HepG2 (cell line): Measurements from ENCODE around the gene OAS1. TPM values are rescaled to one million over a fixed set of nuclear protein-coding genes. Genes with fewer than 3 reads are reported as not detected.

Experiments
- ATAC-seq: fragments of 200-7000 bp; cut with Tn5 transposase; 3 replicates; pipeline ENCODE4 v1.9.1; 2020; ENCODE audit warnings: mild to moderate bottlenecking, moderate library complexity
- BruUV-seq: library from RNA; stranded (reverse); fragments of 400-500 nt; replicated peaks from 2 replicates; lab custom pipeline; 2021; lab: Mats Ljungman, UMichigan
- CTCF ChIA-PET: fragments of 300-600 bp; formaldehyde crosslinking; extraction: SDS; loops from one replicate; lab custom pipeline; 2021; ENCODE audit warnings: low total read pairs, inconsistent platforms, low intra/inter-chr PET ratio; lab: Yijun Ruan, JAX
- POLR2A ChIA-PET: fragments of 350-600 bp; sonication (Branson Sonifier 250); formaldehyde crosslinking; loops from one replicate; lab custom pipeline; 2020; ENCODE audit warnings: antibody characterized with exemption, inconsistent platforms; lab: Yijun Ruan, JAX
- DNase-seq: peaks from one replicate; pipeline ENCODE4 v3.0.0-alpha.2; 2015; ENCODE audit warnings: low spot score
- FAIRE-seq: peaks from 3 replicates; lab custom pipeline; 2011; peaks lifted over from hg19 to GRCh38; lab: Jason Lieb, UNC
- H2AFZ ChIP-seq: one replicate; pipeline ENCODE4 v1.6.1; 2011; ENCODE audit warnings: low read length, inconsistent platforms
- H3K27ac ChIP-seq: fragments of 300-600 bp; 3 replicates; pipeline ENCODE4 v1.8.0; 2011; ENCODE audit warnings: mixed run types, mild to moderate bottlenecking, mixed read lengths, low read length, inconsistent platforms; ENCODE audit not compliant: insufficient read depth; ENCODE audit errors: extremely low read length
- H3K27me3 ChIP-seq, 2 experiments: fragments of 200-600 bp in 1 of 2; 2 replicates in 1 of 2; 3 replicates in 1 of 2; pipeline versions ENCODE4 v1.6.0 to v1.8.0; 2011; ENCODE audit warnings: low read length in 2 of 2, mild to moderate bottlenecking in 2 of 2, moderate library complexity in 2 of 2, inconsistent platforms in 1 of 2; ENCODE audit not compliant: insufficient read depth in 2 of 2, control insufficient read depth in 1 of 2
- H3K36me3 ChIP-seq, 2 experiments: fragments of 200-600 bp in 1 of 2; replicated peaks in 1 of 2; 2 replicates in 1 of 2; 3 replicates in 1 of 2; pipeline versions ENCODE4 v1.5.1 to v1.8.0; 2011; ENCODE audit warnings: low read length in 2 of 2, inconsistent platforms in 1 of 2; ENCODE audit not compliant: insufficient read depth in 2 of 2, control insufficient read depth in 1 of 2
- H3K4me1 ChIP-seq: 2 replicates; pipeline ENCODE4 v1.5.1; 2012; ENCODE audit warnings: low read length, inconsistent platforms; ENCODE audit not compliant: insufficient read depth
- H3K4me2 ChIP-seq: 2 replicates; pipeline ENCODE4 v1.6.0; 2011; ENCODE audit warnings: low read depth, low read length, inconsistent platforms
- H3K4me3 ChIP-seq, 3 experiments: fragments of 200-600 bp in 1 of 3; sonication (generic), shearing (Covaris generic) in 1 of 3; replicated peaks in 1 of 3; 2 replicates each; pipeline ENCODE4 v1.5.1; 2011 to 2016; ENCODE audit warnings: low read length in 3 of 3, inconsistent platforms in 2 of 3, low read depth in 2 of 3, mild to moderate bottlenecking in 2 of 3, control low read depth in 1 of 3, mixed read lengths in 1 of 3; ENCODE audit not compliant: insufficient read depth in 1 of 3
- H3K79me2 ChIP-seq: one replicate; pipeline ENCODE4 v1.6.1; 2011; ENCODE audit warnings: low read length, inconsistent platforms; ENCODE audit not compliant: insufficient read depth
- H3K9ac ChIP-seq: 2 replicates; pipeline ENCODE4 v1.6.0; 2011; ENCODE audit warnings: mild to moderate bottlenecking, low read depth, low read length, inconsistent platforms; ENCODE audit not compliant: insufficient read depth
- H3K9me3 ChIP-seq: 2 replicates; pipeline ENCODE4 v1.5.1; 2012; ENCODE audit warnings: mild to moderate bottlenecking, low read length
- H4K20me1 ChIP-seq: 2 replicates; pipeline ENCODE4 v1.6.0; 2011; ENCODE audit warnings: inconsistent platforms, mild to moderate bottlenecking, low read length, moderate library complexity; ENCODE audit not compliant: insufficient read depth
- ETV5 ChIP-seq: IDR thresholded peaks from 2 replicates; pipeline ENCODE4 v1.6.1; 2018; ENCODE audit warnings: missing biosample characterization, missing genetic modification reagents, inconsistent platforms, borderline replicate concordance
- GABPB1 ChIP-seq: IDR thresholded peaks from 2 replicates; pipeline ENCODE4 v1.6.1; 2016; ENCODE audit warnings: mild to moderate bottlenecking, missing genetic modification reagents, moderate library complexity, missing compliant biosample characterization
- HOXA9 ChIP-seq: sonication (generic); formaldehyde crosslinking; IDR thresholded peaks from 2 replicates; pipeline ENCODE4 v1.8.1; 2022; ENCODE audit warnings: missing genetic modification reagents, mild to moderate bottlenecking, moderate library complexity, borderline replicate concordance
- KDM4B ChIP-seq: sonication (generic); formaldehyde crosslinking; IDR thresholded peaks from 2 replicates; pipeline ENCODE4 v1.4.0; 2020; ENCODE audit warnings: missing genetic modification reagents
- KLF15 ChIP-seq: sonication (generic); formaldehyde crosslinking; IDR thresholded peaks from 2 replicates; pipeline ENCODE4 v1.8.1; 2023; ENCODE audit warnings: borderline replicate concordance, mild to moderate bottlenecking, inconsistent platforms, missing genetic modification reagents, mixed read lengths
- MAFF ChIP-seq: IDR thresholded peaks from 2 replicates; pipeline ENCODE4 v1.6.1; 2011; ENCODE audit warnings: low read depth, low read length, improper control_type of control experiment
- MED8 ChIP-seq: sonication (generic); formaldehyde crosslinking; IDR thresholded peaks from 2 replicates; pipeline ENCODE4 v1.8.1; 2023; ENCODE audit warnings: mild to moderate bottlenecking, missing genetic modification reagents; ENCODE audit not compliant: insufficient replicate concordance
- NONO ChIP-seq, 2 experiments: fragments of 450-650 bp in 1 of 2; sonication (generic) in 1 of 2; formaldehyde crosslinking in 1 of 2; IDR thresholded peaks in 1 of 2; conservative IDR thresholded peaks in 1 of 2; 2 replicates each; pipeline versions ENCODE4 v1.6.1 to v1.8.0; 2017 to 2022; ENCODE audit warnings: mild to moderate bottlenecking in 1 of 2, missing genetic modification reagents in 1 of 2, moderate library complexity in 1 of 2
- PAX8 ChIP-seq: sonication (generic); formaldehyde crosslinking; IDR thresholded peaks from 2 replicates; pipeline ENCODE4 v1.8.0; 2022; ENCODE audit warnings: mild to moderate bottlenecking, missing genetic modification reagents, borderline replicate concordance
- TCF7 ChIP-seq: sonication (generic); IDR thresholded peaks from 2 replicates; pipeline ENCODE4 v1.6.1; 2016; ENCODE audit warnings: antibody characterized with exemption, low read depth
- ZNF350 ChIP-seq: sonication (generic); formaldehyde crosslinking; IDR thresholded peaks from 2 replicates; pipeline ENCODE4 v1.4.0; 2020; ENCODE audit warnings: mild to moderate bottlenecking, low read depth, missing genetic modification reagents, borderline replicate concordance
- ZNF670 ChIP-seq: sonication (generic); formaldehyde crosslinking; IDR thresholded peaks from 2 replicates; pipeline ENCODE4 v1.8.0; 2022; ENCODE audit warnings: mild to moderate bottlenecking, missing genetic modification reagents, borderline replicate concordance
- WGBS: methylation state at CpG from one replicate; pipeline ENCODE4 v1.1.6; 2017; ENCODE audit warnings: low lambda C conversion rate; 5-methylcytosine and 5-hydroxymethylcytosine counted together
- in situ Hi-C: cut with HindIII; loops from 2 replicates; pipeline ENCODE4 v1.10.0; 2017; ENCODE audit warnings: low pct_unique_long_range_greater_than_20kb; ENCODE audit not compliant: extremely low pct_ligation_motif_present
- intact Hi-C: fragments of 100-400 bp; cut with micrococcal nuclease; formaldehyde crosslinking; loops from one replicate; pipeline ENCODE4 v1.10.0; 2022; ENCODE audit not compliant: unreplicated experiment
- polyA plus RNA-seq, 8 experiments: library from polyadenylated mRNA; depleted of rRNA in 3 of 8; stranded (reverse) in 7 of 8; unstranded in 1 of 8; fragments of >200 nt; fragmentation: Illumina TruSeq in 4 of 8; extraction: Trizol in 4 of 8; gene quantifications; 2 replicates each; pipeline versions ENCODE4 v1.2.1 to v1.2.3, GENCODE V29; 2011 to 2016; ENCODE audit warnings: low read depth in 4 of 8, missing spikeins in 1 of 8, mixed read lengths in 1 of 8; ENCODE audit not compliant: insufficient read depth in 1 of 8
- total RNA-seq, 5 experiments: library from RNA; depleted of rRNA; stranded (reverse); fragments of >200 nt; fragmentation: Illumina TruSeq; extraction: Trizol; gene quantifications; 2 replicates each; pipeline ENCODE4 v1.2.3, GENCODE V29; 2016; ENCODE audit warnings: low read depth in 1 of 5
- TF ChIP-seq, protein P1 (sequence below): sonication (generic); formaldehyde crosslinking; IDR thresholded peaks from 2 replicates; pipeline ENCODE4 v1.4.0; 2020; ENCODE audit warnings: missing genetic modification reagents, borderline replicate concordance
- TF ChIP-seq, protein P2 (sequence below): sonication (generic); formaldehyde crosslinking; IDR thresholded peaks from 2 replicates; pipeline ENCODE4 v1.5.0; 2020; ENCODE audit warnings: missing genetic modification reagents
- TF ChIP-seq, protein P3 (sequence below): sonication (generic); formaldehyde crosslinking; IDR thresholded peaks from 2 replicates; pipeline ENCODE4 v1.5.0; 2020; ENCODE audit warnings: mild to moderate bottlenecking, missing genetic modification reagents, moderate library complexity

The OAS1 gene
- total and polyA plus RNA-seq, 2 of the 13 experiments (the other 11 are each of a cell fraction or from before 2014, with no cell fraction given): 6.5 to 10.6 TPM

DNA sequence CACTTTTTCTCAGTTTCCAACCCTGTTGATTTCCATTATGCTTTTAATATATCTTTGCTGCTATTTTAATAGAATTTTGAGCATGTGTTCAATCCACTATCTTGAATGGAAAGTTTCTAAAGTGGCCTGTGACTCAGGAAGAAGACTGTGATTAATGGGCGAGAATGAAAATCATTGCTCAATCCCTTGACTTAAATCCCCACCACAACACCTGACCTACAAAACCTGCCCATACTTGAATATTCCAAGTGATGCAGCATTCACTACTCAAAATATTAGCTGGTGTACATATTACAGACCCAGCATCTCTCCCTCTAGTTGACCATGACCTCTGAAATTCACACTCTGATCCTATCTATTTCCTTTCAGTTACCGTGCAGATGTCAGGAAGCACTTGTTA is 30.2 kb downstream of the OAS1 start (continued):
- TF ChIP-seq, protein P1, sequence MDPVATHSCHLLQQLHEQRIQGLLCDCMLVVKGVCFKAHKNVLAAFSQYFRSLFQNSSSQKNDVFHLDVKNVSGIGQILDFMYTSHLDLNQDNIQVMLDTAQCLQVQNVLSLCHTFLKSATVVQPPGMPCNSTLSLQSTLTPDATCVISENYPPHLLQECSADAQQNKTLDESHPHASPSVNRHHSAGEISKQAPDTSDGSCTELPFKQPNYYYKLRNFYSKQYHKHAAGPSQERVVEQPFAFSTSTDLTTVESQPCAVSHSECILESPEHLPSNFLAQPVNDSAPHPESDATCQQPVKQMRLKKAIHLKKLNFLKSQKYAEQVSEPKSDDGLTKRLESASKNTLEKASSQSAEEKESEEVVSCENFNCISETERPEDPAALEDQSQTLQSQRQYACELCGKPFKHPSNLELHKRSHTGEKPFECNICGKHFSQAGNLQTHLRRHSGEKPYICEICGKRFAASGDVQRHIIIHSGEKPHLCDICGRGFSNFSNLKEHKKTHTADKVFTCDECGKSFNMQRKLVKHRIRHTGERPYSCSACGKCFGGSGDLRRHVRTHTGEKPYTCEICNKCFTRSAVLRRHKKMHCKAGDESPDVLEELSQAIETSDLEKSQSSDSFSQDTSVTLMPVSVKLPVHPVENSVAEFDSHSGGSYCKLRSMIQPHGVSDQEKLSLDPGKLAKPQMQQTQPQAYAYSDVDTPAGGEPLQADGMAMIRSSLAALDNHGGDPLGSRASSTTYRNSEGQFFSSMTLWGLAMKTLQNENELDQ (CRISPR knock-in tag): no peak
- no peak for TF ChIP-seq TCF7
- TF ChIP-seq, protein P2, sequence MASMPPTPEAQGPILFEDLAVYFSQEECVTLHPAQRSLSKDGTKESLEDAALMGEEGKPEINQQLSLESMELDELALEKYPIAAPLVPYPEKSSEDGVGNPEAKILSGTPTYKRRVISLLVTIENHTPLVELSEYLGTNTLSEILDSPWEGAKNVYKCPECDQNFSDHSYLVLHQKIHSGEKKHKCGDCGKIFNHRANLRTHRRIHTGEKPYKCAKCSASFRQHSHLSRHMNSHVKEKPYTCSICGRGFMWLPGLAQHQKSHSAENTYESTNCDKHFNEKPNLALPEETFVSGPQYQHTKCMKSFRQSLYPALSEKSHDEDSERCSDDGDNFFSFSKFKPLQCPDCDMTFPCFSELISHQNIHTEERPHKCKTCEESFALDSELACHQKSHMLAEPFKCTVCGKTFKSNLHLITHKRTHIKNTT: no peak
- no peak for TF ChIP-seq ETV5

DNA sequence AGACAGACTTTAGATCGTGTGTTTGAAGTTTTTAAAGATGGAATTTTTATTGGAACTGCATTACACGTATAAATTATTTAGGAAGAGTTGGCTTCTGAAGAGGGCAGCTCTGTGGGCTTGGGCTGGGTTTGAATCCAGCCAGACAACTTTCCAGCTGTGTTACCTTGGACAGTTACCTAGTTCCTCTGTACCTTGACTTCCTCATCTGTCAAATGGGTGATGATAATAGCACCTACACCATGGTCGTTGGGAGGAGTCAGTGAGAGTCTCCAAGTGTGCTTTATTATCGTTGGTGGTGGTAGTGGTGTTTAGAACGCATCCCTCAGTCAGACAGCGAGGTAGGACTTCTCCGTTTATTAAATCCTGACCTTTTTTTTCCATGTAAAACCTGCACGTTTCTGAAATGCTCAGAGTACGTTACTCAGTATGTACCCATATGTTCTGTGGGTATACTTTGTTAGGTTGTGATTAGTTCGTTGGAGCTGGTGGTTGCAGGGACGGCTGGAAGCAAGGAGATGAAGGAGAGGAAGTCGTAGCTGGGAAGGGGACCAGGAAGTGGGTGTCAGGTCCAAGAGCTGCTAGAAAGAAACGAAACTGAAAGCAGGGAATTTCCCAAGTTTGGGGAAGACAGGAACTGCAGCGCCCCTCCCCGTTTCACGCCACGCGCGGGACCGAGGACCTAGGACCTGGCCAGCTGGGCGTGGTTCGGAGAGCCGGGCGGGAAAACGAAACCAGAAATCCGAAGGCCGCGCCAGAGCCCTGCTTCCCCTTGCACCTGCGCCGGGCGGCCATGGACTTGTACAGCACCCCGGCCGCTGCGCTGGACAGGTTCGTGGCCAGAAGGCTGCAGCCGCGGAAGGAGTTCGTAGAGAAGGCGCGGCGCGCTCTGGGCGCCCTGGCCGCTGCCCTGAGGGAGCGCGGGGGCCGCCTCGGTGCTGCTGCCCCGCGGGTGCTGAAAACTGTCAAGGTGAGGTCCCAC is 31.3 kb downstream of the OAS1 start, which contains the start of gene OAS3:
Gene OAS3, plus strand, starts transcription at position 734 of the 979 bp plus-strand sequence. Its CDS starts 57 bp downstream, at position 791.
- Histone ChIP-seq H3K27ac (peak within 1 kb of the TSS; percentile 49), H3K4me2 (peak within 1 kb of the TSS; percentile 93), H3K4me1 (peaks cover 28% of the 10 kb centered on the region), H4K20me1 (no peaks in the 10 kb centered on the region), H3K27me3 (no peaks in the 10 kb centered on the region; a peak in 1 of 5 replicates), H2AFZ (peak within 1 kb of the TSS; percentile 93), H3K9me3 (no peaks in the 10 kb centered on the region), H3K4me3 (peak within 1 kb of the TSS; percentile 76 to 86 (median 81)), H3K79me2 (no peaks in the 10 kb centered on the region), H3K36me3 (no peaks in the 10 kb centered on the region; a peak in 1 of 5 replicates), H3K9ac (peak within 1 kb of the TSS; percentile 69)
- intact Hi-C loops (loop anchor here (2.0 kb wide), 1 partner anchor 37 kb away; no protein-coding TSS in a partner anchor), in situ Hi-C loops (no loop called here)
- WGBS: 10% methylated on average over 34 of the region's 50 CpGs
- ChIA-PET CTCF (no interaction called here), POLR2A (interaction anchor here (0.8 to 2.1 kb wide), 5 partner anchors 9 to 31 kb away, joined by 3 to 19 read pairs (median 3); partner anchors contain the start of gene OAS1)
- BruUV-seq: TSS peak; percentile 59
- peak; percentile 78 for FAIRE-seq
- DNase-seq: peak; percentile 77
- peak; percentile 90 for ATAC-seq
- TF ChIP-seq KLF15 (CRISPR knock-in tag): no peak
- TF ChIP-seq ZNF670 (CRISPR knock-in tag): 0 out of 2 replicates have a peak, but pooled peaks have one; percentile 61
- no peak for TF ChIP-seq MAFF
- TF ChIP-seq ZNF350 (CRISPR knock-in tag): peak; percentile 61; the same call in 1 of the 2 replicates
- 0 out of 2 replicates have a peak, but pooled peaks have one; percentile 64 for TF ChIP-seq PAX8
- TF ChIP-seq, protein P3, sequence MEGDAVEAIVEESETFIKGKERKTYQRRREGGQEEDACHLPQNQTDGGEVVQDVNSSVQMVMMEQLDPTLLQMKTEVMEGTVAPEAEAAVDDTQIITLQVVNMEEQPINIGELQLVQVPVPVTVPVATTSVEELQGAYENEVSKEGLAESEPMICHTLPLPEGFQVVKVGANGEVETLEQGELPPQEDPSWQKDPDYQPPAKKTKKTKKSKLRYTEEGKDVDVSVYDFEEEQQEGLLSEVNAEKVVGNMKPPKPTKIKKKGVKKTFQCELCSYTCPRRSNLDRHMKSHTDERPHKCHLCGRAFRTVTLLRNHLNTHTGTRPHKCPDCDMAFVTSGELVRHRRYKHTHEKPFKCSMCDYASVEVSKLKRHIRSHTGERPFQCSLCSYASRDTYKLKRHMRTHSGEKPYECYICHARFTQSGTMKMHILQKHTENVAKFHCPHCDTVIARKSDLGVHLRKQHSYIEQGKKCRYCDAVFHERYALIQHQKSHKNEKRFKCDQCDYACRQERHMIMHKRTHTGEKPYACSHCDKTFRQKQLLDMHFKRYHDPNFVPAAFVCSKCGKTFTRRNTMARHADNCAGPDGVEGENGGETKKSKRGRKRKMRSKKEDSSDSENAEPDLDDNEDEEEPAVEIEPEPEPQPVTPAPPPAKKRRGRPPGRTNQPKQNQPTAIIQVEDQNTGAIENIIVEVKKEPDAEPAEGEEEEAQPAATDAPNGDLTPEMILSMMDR (CRISPR knock-in tag): peak; percentile 52
- TF ChIP-seq NONO (IDR thresholded peaks at IDR 0.05): no peak
- TF ChIP-seq NONO (CRISPR knock-in tag; conservative IDR thresholded peaks at IDR 0.05): peak; percentile 52; the same call in 1 of the 2 replicates
- TF ChIP-seq HOXA9 (CRISPR knock-in tag): 0 out of 2 replicates have a peak, but pooled peaks have one; percentile 36
- peak; percentile 85 for TF ChIP-seq GABPB1
- TF ChIP-seq KDM4B (CRISPR knock-in tag): no peak
- peak; percentile 37 for TF ChIP-seq MED8 (CRISPR knock-in tag)
